Activated CD4-positive, alpha-beta T cell treated with anti-CD3 and anti-CD28 coated beads for 1 hour (primary cell): ENCODE results near the gene UBE2N.
"Not testable (repeated sequence)": the region's sequence is repeated elsewhere in the genome, so short reads cannot be mapped to it uniquely, and the experiment has no call there.

ENCODE experiments used
- DNase-seq: peaks from one replicate; pipeline ENCODE4 v3.0.0-alpha.2; 2020

Gene UBE2N

GRCh38 chr12:93442411-93443340 lies 929 bp upstream of the UBE2N start:
- DNase-seq: no peak

- DNase-seq: peak; percentile 13
These were observed 598 bp downstream of the UBE2N start for GRCh38 chr12:93441081-93441616.

- no peak for DNase-seq
These were observed 1.5 kb downstream of the UBE2N start for GRCh38 chr12:93440043-93440835.

- no peak for DNase-seq
These were observed 3.3 kb downstream of the UBE2N start for GRCh38 chr12:93438266-93439050.

- no peak for DNase-seq
These were observed 7.4 kb downstream of the UBE2N start for GRCh38 chr12:93434256-93434865.

DNA sequence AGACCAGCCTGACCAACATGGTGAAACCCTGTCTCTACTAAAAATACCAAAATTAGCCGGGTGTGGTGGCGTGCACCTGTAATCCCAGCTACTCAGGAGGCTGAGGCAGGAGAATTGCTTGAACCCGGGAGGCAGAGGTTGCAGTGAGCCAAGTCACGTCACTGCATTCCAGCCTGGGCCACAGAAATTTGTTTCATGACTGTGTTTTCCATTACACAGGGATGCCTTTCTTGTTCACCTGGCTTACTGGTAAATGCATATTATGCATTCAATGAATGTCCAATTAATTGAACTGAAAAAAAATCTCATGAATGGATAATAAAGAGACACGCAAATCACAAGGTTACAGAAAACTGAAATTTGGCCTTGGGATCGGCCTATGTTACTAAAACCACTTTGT lies 9.7 kb downstream of the UBE2N start:
- not testable (repeated sequence) for DNase-seq

- DNase-seq: no peak
These were observed 11.5 kb downstream of the UBE2N start for GRCh38 chr12:93430280-93430679.

DNA sequence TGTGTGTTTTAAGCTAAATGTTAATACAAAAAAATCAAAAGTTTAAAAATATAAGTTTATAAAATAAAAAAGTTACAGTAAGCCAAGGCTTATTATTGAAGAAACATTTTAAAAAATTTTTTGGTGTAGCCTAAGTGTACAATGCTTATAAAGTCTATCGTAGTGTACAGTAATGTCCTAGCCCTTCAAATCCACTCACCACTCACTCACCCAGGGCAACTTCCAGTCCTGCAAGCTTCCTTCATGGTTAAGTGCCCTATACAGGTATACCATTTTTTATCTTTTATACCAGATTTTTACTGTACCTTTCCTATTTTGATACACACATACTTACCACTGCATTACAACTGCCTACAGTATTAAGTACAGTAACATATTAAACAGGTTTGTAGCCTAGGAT lies 11.9 kb downstream of the UBE2N start:
- DNase-seq: no peak

- DNase-seq: no peak
These were observed 12.3 kb downstream of the UBE2N start for GRCh38 chr12:93429448-93429847.

GRCh38 chr12:93427779-93428564 lies 13.8 kb downstream of the UBE2N start:
- DNase-seq: no peak

DNA sequence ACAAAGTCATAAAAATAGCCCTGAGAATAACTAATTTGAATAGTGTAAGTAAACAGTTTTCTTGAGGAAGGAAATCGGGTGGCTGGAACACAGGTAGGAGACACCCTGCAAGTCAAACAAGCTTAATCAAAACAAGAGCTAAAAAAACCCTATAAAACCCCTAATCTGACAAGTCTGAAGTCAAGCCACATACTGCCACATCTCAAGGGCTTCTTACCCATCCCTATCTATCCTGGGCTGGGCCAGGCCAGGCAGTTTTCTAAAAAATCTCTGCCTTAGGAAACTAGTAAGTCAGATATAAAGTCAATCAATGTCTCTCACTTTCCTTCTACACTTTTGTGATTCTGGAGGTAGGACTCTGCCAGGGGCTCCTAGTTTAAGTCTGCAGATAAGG lies 15.3 kb downstream of the UBE2N start:
- no peak for DNase-seq

GRCh38 chr12:93425736-93426411 lies 15.9 kb downstream of the UBE2N start:
- no peak for DNase-seq

GRCh38 chr12:93422050-93422449 lies 19.7 kb downstream of the UBE2N start:
- DNase-seq: no peak

GRCh38 chr12:93419388-93420034 lies 22.2 kb downstream of the UBE2N start:
- no peak for DNase-seq

GRCh38 chr12:93417967-93418480 lies 23.7 kb downstream of the UBE2N start:
- no peak for DNase-seq

GRCh38 chr12:93415723-93416464 lies 25.9 kb downstream of the UBE2N start:
- DNase-seq: no peak

DNA sequence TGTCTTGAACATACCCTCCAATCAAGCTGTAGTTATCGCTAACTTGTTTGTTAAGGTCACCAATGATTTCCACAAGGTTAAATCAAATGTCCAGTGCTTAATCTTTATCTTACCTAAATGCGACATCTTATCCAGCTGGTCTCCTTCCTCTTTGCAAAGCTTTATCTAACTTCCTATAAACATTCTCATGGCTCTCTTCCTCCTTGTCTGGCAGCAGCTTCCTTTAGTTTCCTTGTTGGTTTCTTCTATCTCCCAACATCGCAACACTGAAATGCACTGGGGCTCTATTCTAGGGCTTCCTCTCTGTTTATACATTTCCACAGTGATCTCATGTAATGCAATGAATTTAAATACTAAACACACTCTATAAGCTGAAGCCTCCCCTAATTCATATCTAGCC lies 28.7 kb downstream of the UBE2N start:
- no peak for DNase-seq

GRCh38 chr12:93412396-93412795 lies 29.4 kb downstream of the UBE2N start:
- not testable (repeated sequence) for DNase-seq

DNA sequence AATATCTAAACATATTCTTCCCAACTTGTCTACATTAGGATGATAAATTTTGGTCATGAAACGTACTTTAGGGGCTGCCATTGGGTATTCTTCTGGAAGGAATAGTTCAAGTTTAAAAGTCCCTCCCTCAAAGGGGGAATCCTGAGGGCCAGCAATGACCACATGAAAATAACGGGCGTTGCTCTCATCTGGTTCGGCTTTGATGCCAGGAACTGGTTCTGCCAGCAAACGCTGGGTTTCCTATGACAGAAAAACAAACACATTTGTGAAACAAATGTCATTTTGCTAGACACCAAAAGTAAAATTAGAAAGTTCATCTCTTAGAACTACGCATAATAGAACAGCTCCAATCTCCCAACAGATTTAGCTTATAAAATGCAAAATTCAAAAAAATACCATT lies 30.7 kb downstream of the UBE2N start:
- DNase-seq: not testable (repeated sequence)
